NK-92 treated with Interleukin-12 subunit alpha and Interleukin-12 subunit beta, amount 100 ng/mL, for 24 hours (cell line): ENCODE measurements around the gene KRTAP25-1.

Source experiments
- DNase-seq: peaks from one replicate; lab custom pipeline; 2025; lab: John Stamatoyannopoulos, UW

KRTAP25-1 gene, protein sequence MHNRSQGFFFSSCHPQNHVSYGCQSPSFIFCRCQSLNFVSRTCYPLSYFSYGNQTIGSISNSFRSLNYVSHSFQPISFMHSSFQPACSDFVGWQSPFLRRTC

DNA sequence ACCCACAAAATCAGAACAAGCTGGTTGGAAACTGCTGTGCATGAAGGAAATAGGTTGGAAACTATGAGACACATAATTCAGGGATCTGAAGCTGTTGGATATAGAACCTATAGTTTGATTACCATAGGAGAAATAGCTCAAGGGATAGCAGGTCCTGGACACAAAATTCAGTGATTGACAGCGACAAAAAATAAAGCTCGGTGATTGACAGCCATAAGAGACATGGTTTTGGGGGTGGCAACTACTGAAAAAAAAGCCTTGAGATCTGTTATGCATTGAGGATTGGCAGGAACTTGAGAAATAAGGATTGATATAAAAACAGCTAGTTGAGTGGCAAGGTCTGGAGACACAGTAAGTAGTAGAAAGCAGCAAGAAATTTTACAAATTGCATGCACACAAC, at the start of gene KRTAP25-1:
TSS of gene KRTAP25-1 (minus strand) at position 300 of the 400 bp plus-strand sequence. CDS start at position 276, 24 bp downstream.
- no peak for DNase-seq

DNA sequence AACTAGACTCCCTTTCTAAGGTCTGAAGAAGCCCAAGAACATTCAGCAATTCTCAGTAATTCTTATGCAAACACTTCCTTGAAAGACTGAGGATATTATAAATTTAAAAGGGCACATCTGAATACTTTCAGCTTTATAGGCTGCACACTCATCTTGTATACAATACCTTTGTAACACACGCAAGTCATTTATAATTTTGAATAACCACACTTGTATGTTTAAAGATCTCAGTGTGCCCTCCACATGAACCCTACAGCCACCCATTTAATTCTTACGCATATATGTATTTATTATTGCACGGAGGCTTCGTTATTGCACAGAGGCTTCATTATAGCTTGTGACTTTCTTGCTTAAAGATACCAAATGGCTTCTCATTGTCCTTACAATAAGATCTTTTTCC, 49.4 kb upstream of the KRTAP25-1 start:
- DNase-seq: no peak

DNA sequence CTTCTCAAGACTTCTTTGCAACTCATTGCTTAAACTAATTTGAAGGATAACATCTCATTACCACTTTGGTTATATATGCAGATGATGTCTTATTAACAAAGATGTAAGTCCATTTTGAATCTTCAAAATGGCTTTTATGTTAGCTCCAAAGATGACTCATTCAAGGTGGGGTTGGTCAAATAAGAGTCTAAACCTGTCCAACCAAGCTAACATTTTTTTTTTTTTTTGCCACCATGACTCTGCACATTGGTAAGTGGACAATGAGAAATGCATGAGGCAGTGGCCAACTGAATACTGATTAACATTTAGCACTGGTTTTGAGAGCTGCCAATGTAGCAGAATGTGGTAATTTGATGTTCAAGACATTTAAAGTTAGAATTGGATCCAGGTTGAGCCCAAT, 48.5 kb upstream of the KRTAP25-1 start:
- no peak for DNase-seq

DNA sequence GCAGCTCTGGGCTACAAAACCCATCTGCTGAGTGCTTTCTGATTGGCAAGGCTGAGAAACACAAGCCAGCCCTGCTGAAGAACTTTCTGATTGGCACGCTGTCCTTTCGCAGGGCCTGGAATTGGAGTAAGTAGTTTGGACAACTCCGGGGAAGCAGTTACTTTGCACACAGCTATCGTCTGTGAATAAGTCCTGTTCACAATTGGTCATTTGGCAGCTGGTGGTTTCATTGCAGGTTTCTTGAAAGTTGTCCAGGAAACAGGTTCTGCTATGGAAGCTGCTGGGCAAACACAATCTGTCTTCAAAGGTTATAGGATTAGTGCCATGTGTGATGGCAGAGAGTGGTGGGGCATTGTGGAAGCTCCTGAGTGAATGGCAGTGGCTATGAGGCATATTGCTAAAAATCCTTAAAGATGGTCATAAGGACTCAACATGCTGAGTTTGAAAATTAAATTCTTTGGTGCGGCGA, 48.0 kb upstream of the KRTAP25-1 start, which contains the start of gene KRTAP27-1:
TSS of gene KRTAP27-1 (minus strand) at position 419 of the 469 bp plus-strand sequence. CDS start at position 393, 26 bp downstream.
- DNase-seq: no peak

DNA sequence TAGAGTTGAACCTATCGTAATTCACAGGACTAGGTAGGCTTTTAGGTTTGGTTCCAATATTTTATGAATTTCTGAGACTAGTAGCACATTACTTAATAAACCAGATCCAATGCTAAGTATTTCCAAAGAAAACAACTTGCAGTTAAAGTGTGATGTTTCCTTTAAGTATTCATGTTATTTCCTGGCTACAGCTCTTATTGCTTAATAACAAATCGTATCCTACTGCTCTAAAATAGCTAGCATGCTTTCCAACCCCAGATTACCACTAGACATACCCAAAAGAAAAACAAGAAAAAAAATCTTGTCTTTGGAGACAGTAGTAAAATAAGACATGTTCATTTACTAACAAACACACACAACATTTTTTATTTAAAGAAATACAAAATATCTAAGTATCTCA, 47.3 kb upstream of the KRTAP25-1 start:
- DNase-seq: no peak

DNA sequence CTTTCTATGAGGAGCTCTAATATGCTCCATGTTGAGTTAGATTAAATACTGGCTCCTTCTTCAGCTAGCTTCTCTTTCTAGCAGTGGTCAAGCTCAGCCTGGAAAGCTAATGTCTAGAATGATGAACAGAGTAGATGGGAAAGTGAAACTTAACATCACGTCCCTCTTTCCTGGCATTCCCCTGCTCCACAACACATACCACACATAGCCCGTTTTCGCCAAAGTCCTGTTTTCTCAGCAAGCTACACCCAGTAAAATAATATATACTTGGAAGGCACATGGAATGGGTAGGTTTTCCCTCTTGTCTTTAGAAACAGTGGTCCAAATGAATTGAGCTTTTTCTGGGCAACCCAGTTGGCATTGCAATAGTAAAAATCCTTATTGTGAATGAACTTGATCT, 44.4 kb upstream of the KRTAP25-1 start:
- DNase-seq: no peak

DNA sequence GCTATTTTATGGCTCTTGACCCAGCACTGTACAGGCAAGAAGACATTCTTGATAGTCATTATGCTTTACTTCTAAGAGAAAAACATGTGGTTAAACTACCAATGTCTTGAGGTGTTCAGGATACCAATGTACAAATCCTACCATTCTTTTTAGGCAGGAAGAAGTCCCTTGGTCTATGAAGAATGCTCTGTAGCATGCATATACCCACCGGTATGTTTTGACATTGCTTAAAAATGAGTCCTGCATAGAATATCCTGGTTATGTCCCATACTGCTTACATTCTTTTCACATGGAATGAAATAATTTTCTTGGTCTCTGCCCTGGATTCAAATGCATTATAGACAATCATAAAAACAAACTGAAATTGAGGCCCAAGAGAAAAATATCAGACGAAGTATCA, 43.4 kb upstream of the KRTAP25-1 start:
- no peak for DNase-seq

DNA sequence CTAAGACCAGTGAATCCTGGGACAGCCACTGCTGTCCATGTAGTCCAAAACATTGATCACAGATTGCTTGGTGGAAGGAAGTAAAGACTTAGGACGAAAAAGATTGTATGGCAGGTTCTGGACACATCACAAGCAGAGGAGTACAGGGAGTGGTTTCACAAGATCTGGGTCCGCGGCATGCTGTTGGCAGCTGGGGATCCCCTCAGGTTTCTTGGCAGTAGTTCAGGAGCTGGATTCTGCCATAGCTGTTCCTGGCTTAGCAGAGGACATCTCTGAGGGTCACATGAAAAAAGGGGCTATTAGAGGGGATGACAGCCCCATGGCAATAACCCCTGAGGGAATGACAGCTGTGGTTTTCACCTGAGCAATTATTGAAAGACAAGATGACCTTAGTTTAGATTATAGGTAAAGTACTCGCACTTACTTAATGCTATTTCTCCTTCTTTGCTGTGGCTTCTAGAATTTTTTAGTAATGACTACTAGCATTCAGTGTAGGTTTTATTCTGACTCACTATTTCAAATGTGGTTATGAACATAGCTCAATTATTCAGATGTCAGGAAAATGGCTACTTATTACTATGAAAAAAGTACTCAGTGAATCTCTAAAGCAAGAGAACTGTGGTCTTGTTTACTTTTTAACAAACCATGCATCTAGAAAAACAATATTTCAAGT, 40.0 kb upstream of the KRTAP25-1 start:
- no peak for DNase-seq

DNA sequence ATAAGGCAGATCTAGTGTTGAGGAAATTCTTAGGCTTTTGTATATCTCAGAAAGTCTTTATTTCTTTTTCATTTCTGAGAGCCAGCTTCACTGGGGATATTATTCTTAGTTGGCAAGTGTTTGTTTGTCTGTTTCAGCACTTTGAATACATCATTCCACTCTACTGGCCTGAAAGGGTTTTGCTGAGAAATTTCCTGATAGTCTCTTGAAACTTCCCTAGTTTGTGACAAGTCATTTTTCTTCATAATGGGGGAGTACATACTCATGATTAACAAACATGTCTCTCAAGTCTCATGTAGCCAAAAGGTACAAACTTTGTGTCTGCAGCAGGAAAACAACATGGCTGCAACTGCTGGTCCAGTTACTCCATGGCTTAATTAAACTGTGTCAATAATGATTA, 37.1 kb upstream of the KRTAP25-1 start:
- no peak for DNase-seq

DNA sequence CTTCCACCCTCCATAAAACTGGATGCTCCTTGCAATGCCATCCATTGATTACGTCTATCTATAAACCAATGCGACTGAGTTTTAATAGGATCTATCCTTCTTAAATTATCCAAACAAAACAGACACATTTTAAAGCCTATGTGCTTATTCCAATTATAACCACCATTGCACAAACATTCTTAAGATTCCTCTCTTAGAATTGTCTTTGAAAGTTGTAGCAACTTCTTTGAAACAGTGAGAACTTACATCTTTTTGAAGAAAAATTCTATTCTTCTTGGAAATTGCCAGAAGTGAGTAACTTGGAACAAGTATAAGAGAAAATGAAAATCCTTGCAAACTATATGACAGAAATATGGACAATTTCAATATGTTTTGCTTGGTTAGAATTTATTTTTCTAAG, 30.9 kb upstream of the KRTAP25-1 start, which contains the start of gene KRTAP26-1:
TSS of gene KRTAP26-1 (minus strand) at position 101 of the 400 bp plus-strand sequence. CDS start 280 bp downstream, outside the sequence.
- no peak for DNase-seq

DNA sequence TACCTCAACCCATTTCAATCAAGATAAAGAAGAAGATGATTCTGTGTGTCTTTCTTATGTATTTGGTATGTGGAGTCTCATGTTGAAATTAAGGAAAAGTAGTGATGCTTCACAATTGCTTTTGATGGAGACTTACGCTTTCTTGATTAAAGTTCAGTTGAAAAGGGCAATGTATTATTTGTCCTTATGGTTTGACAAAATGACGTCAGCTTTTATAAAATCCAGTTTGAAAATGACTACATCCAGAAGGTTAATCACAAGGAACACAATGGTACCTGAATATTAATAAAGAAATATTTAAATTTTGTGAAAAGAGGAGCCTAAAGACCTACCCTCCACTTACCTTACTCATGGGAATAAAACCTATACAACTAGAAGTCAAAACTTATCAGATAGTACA, 26.4 kb upstream of the KRTAP25-1 start:
- DNase-seq: no peak

DNA sequence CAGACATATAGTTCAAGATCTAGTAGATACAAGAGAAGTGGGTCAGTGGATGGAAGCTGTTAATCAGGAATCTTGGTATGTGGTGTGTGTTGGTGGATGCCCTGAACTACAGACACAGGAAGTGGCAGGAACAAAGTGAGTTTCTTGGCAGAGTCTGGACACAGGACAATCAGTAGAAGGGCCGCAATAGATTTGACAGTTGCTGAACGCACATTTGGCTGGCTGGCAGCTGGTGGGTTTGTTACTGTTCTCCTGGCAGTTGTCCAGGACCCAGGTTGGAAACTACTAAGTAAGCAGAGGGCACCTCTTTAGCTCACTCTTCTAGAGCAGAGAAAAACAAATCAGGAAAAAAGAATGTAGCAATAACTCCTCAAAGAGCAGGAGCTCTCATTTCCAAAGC, 17.6 kb upstream of the KRTAP25-1 start:
- no peak for DNase-seq

DNA sequence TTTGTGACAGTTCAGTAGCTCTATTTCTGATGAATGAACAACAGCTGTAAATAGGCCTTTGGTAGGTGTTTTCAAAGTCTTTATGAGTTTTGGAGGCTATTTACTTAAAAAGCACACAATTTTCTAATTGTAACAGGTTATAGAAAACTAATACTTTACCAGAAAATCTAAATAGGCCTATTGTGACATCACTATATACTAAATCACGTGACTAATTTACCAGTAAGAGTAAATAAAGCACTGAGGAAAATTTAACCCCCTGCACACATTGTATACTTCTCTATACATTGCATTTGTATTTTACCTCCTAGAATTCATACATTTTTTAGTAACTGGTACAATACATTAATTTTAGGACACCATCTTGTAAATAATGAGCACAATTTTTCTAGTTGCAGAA, 15.8 kb upstream of the KRTAP25-1 start:
- no peak for DNase-seq

DNA sequence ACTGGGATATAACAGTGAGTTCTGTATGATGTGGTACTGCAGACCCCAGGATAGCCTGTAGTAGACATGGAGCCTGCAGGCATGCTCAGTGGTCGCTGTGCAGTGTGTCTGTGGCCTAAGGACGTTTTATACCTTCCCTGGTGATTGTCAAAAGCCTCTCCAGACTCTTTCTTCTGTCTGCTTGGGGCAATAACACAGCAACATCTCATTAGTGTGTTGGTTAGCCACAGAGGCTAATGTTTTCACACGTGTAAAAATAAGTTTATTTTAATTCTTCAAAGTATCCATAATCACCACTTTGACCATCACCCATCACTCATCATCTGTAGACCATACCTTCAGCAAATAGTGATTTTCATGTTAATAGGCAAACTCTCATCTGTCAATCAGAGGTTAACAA, 6.5 kb downstream of the KRTAP25-1 start, which contains the start of gene KRTAP24-1:
TSS of gene KRTAP24-1 (minus strand) at position 101 of the 400 bp plus-strand sequence. CDS start at position 83, 18 bp downstream.
- no peak for DNase-seq

DNA sequence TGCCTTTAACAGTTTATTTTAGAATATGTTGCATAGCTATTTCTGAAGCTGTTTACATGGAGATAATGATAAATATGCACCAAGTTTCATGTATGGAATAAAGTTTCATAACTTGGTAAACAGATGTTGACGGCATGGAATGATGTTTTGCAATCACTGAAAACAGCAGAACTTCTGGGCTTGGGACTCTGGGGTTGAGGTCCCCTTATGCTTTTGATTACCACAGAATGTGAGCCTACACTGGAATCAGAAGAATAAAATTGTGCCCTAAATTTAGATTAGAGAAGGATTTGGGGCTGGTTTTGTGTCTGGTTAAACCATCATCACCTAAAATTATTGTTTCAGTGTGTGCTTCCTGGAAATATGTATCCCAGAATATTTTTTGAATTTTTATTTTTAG, 17.7 kb downstream of the KRTAP25-1 start:
- DNase-seq: no peak

DNA sequence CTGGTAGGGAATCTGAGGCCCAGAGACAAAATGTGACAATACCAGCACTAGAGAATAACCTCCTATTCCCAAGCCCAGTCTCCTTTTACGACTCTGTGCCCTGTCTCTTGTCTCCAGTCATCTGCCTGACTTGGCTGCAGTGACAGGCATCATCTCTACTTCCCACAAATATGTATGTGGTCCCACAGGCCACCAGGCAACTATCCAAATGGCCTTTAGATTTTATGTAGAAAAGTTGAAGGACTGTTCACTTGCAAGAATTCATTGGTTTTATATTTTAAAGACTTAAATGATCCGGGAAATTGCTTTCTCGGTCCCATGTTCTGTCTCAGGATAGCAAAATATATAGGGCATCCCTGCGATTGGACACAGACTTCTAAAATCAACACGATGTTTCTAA, 18.2 kb downstream of the KRTAP25-1 start:
- no peak for DNase-seq

DNA sequence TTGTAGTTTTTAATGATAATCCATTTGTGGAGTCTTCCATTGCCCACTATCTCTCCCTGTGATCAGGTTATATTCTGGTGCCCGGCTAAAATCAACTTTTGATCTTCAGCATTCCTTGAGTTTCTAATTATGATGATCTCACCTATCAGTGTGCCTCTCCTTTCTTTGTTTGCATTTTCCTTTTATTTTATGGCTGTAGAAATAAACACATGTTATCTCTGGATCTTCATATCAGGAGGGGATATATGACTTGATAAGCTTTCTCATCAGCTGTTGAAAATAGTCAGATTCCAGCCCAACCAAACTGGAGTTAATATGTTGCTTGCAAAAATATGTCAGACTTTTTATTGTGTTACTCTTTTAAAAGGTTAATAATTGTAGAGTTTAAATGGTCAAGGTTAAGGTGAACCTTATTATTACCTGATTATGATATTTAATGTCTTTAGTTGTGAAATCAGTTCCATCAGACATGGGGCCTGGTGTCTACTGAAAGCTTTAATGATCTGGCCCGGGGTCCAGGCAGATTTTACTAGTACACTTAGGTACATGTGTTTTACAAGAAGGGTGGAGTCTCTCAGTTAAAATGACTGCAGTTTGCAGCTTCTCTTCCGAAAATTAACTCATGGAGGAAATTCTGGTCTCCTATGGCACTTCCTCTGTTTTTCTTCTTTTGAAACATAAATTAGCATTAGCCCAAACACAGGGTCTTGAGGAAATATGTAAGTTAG, 19.3 kb downstream of the KRTAP25-1 start:
- no peak for DNase-seq

DNA sequence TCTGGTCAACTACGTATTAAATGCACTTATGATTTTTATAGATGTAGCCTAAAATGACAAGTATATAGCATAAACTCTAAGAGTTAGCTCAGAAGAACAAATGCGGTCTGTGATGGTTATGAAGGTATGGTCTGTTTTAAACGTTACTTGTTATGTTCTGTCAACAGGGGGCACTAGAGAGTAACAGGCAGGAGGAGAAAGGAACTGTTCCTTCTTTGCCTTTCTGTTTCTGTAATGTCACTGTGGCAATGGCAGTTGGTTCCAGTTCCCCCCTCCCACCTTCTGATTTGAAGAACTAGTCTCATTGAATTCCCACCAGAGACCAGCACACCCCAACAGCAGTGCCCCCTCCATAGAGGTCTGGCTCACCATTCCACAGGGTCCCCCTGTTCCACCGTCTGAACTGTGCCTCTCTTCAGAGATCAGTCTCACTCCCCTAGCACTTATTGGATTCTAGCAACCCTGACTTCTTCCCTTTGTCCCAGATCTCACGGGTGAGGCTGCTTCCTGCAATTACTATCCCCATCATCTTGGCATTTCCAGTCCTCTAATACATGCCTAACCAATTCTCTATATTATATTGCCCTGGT, 20.6 kb downstream of the KRTAP25-1 start:
- no peak for DNase-seq

DNA sequence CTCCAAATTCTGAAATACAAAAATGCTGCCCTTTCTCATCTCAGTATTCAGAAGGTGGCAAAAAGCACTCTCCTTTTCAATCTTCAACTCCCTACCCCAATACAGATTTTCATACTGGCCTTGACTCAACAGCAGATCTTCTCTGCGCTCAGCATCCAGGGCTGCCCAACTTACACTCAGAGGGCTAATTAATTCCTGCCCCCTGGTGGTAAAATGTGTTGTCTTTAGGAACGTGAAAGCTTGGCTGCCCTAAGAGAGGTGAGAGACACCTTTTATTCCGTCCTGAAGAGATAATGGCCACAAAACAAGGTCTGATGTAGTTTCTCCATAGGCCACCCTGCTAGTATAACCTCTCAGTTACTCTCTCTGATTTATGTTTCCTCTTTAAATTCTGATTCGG, 31.5 kb downstream of the KRTAP25-1 start:
- DNase-seq: no peak

DNA sequence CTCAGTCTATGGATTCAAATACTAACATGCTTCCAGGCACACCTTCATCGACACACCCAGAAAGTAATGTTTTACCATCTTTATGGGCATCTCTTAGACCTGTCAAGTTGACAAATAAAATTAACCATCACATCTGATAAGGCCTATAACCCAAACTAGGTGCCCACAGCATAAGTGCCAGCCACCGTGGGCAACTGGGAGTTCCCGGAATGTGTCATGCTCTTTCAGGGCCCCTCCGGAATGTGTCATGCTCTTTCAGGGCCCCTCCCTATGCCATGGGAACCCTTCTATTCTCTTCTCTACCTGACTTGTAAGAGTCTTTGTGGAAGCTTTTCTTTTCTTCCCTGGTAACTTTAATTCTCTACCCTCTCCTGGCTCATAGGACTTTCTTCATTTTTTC, 33.2 kb downstream of the KRTAP25-1 start:
- DNase-seq: no peak

DNA sequence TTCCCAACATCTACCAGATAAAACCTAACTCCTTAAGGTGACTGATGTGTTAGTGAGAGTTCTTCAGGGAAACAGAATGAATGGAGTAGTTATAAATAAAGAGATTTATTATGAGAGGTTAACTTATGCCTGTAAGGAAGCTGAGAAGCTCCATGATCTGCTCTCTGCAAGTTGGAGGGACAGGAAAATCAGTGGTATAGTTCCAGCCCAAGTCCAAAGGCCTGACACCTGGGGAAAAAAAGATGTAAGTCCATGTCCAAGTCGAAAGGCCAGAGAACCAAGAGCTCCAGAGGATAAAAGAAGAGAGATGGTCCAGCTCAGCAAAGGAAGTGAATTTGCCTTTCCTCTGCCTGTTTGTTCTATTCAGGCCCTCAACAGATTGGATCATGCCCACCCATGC, 33.6 kb downstream of the KRTAP25-1 start:
- no peak for DNase-seq

DNA sequence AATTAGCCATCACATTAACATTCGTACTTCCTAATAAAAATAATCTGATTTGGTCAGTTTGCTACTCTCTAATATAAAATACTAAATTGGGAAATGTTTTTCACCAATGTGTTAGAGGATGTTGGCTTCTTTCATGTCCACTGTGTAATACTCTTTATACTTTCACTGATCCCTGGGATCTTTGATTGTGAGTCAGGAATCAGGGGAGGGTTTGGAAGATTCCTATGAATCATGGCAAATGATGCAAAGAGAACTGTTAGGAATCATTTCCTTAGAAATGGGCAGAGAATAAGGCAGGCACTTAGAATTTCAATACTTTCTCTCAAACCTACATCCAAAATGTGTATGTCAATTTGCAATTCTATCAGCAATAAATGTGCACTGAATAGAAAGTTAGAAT, 37.5 kb downstream of the KRTAP25-1 start:
- DNase-seq: no peak

DNA sequence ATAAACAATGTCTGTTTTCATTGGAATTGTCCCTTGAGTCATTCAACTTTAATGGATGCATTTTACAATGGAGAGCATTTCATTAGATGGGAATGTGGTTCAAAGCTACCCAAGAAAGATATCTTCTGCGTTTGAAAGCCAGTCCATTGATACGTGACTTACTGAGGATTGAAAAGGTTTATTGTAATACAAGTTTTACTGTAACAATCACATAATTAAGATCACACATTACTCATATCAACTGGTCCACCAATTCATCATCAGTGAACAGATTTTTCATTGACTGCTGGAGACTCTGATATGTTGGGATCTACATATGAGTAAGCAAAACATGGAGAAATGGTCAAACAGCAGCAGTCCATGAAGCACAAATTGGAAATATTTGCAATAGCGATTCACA, 39.4 kb downstream of the KRTAP25-1 start:
- DNase-seq: no peak
